Measurements from ENCODE around the gene AKR7A3.

The AKR7A3 gene

DNA sequence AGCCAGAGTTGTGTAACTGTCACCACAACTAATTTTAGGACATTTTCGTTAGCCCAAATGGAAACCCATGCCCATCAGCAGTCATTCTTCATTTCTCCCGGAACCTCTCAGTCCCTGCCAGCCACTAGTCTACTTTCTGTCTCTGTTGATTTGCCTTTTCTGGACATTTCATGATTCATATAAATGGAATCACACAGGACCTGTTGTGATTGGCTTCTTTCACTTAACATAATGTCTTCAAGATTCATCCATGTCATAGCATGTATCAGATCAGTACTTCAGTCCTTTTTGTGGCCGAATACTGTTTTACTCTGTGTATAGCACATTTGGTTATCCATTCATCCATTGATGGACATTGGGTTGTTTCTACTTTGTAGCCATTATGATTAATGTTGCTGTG is 30.6 kb upstream of the AKR7A3 start:
- no peak overlapping the region for H3K4me3 ChIP-seq (ENCODE audit: low read length)
- peaks cover 34% of the 10 kb centered on the region for H3K4me1 ChIP-seq (ENCODE audit: control insufficient read depth, low read length)

DNA sequence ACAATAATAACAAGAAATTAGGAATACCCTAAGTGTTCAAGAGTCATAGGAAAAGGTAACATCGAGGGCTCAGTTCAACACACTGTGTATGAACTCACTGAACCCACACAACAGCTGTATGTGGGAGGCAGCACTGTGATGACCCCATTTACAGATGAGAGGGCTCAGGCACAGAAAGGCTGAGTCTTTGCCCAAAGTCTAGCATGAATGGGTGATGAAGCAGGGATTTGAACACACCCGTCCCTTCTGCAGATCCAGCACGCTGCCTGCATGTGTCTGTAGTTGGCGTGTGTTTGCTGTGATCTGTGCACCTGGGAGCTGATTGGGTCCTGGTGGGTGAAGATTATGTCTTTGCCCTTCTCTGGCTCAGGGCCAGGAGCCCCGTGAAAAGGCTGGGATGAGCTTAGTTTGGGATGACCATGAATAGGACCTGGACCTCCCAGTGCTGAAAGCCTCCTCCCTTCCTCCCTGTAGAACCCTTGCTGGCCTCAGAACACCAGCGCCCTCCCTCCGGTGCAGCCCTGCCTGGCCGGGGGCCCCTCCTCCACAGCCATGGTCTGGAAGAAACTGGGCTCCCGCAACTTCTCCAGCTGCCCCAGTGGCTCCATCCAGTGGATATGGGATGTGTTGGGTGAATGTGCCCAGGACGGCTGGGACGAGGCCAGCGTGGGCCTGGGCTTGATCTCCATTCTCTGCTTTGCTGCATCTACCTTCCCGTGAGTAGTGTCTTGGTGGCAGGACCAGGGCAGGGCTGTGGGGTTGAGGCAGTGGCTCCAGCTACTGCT is 28.7 kb upstream of the AKR7A3 start:
- Histone ChIP-seq H3K36me3 (ENCODE audit: control insufficient read depth, low read length) (peaks cover 8% of the 10 kb centered on the region), H3K4me3 (ENCODE audit: low read length) (no peak overlapping the region), H3K9me3 (ENCODE audit: control insufficient read depth, insufficient read depth, low read length) (no peaks in the 10 kb centered on the region), H3K79me2 (ENCODE audit: control insufficient read depth, low read length) (peaks cover 8% of the 10 kb centered on the region), H3F3A (ENCODE audit: control insufficient read depth, insufficient read depth) (peaks cover 30% of the 10 kb centered on the region), H3K4me2 (ENCODE audit: low read length) (peak overlapping the region; percentile 97; the same call in 1 of the 2 replicates), H3K4me1 (ENCODE audit: control insufficient read depth, low read length) (peaks cover 52% of the 10 kb centered on the region), H3K9me2 (replicated peaks; ENCODE audit: control insufficient read depth, low read length) (no peaks in the 10 kb centered on the region), H3K27ac (ENCODE audit: low read depth, low read length) (no peak overlapping the region), H3K27me3 (ENCODE audit: control insufficient read depth, low read length) (no peaks in the 10 kb centered on the region), H4K20me1 (ENCODE audit: control insufficient read depth, insufficient read depth, low read depth, low read length) (no peaks in the 10 kb centered on the region)
- TF ChIP-seq, protein P1, sequence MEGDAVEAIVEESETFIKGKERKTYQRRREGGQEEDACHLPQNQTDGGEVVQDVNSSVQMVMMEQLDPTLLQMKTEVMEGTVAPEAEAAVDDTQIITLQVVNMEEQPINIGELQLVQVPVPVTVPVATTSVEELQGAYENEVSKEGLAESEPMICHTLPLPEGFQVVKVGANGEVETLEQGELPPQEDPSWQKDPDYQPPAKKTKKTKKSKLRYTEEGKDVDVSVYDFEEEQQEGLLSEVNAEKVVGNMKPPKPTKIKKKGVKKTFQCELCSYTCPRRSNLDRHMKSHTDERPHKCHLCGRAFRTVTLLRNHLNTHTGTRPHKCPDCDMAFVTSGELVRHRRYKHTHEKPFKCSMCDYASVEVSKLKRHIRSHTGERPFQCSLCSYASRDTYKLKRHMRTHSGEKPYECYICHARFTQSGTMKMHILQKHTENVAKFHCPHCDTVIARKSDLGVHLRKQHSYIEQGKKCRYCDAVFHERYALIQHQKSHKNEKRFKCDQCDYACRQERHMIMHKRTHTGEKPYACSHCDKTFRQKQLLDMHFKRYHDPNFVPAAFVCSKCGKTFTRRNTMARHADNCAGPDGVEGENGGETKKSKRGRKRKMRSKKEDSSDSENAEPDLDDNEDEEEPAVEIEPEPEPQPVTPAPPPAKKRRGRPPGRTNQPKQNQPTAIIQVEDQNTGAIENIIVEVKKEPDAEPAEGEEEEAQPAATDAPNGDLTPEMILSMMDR (IDR thresholded peaks at IDR 0.05; ENCODE audit: low read depth, low read length, poor library complexity, severe bottlenecking) = no peak
- no peak for TF ChIP-seq EZH2phosphoT487 (IDR thresholded peaks at IDR 0.05; ENCODE audit: borderline replicate concordance, low read length)

More for the DNA sequence above, 30.6 kb upstream of the AKR7A3 start:
- Histone ChIP-seq H3K9me2 (replicated peaks; ENCODE audit: control insufficient read depth, low read length) (no peaks in the 10 kb centered on the region), H3K27me3 (ENCODE audit: control insufficient read depth, low read length) (no peaks in the 10 kb centered on the region), H3K27ac (ENCODE audit: low read depth, low read length) (no peak overlapping the region), H3F3A (ENCODE audit: control insufficient read depth, insufficient read depth) (peaks cover 15% of the 10 kb centered on the region), H3K9me3 (ENCODE audit: control insufficient read depth, insufficient read depth, low read length) (no peaks in the 10 kb centered on the region), H3K36me3 (ENCODE audit: control insufficient read depth, low read length) (peaks cover 8% of the 10 kb centered on the region), H3K4me2 (ENCODE audit: low read length) (no peak overlapping the region), H4K20me1 (ENCODE audit: control insufficient read depth, insufficient read depth, low read depth, low read length) (no peaks in the 10 kb centered on the region), H3K79me2 (ENCODE audit: control insufficient read depth, low read length) (peaks cover 2% of the 10 kb centered on the region; the same call in 1 of the 2 replicates)
- TF ChIP-seq, protein P1 (IDR thresholded peaks at IDR 0.05; ENCODE audit: low read depth, low read length, poor library complexity, severe bottlenecking) = no peak
- TF ChIP-seq EZH2phosphoT487 (IDR thresholded peaks at IDR 0.05; ENCODE audit: borderline replicate concordance, low read length) = no peak

DNA sequence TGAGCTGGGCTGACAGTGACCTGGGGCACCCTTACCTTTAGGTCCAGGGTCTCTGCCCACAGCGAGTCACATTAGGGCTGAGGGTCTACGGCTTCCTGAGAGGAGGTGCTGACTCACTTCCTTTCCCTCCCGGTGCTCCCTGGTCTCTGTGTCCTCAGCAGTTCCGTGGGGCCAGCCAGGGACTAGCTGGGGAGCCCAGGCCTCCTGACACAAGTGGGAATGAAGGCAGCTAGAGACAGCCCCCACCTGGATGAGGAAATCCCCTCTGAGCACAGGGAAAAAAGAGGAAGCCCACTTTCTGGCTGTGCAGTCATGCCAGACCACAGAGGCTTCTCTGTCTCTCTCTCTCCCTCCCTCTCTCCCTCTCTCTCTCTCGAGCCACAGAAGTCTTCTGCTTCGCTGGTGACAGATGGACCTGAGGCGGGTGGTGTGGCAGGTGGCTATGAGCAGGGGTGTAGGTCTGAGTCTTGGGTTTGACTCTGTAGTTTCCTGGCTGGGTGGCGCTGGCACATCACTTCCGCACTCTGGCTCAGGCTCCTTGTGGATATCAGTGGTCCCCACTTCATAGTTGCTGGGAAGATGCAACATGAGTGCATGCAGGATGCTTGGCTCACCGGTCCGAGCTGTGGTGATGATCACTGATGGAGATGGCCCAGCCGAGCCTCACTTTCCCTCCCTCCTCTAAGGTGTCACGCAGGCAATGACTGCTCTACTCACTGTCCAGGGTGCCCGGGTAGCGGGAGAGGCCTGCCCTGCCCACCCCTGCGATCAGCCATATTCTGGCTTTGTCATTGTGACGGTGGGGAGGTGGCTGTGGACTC is 27.0 kb upstream of the AKR7A3 start:
- H3F3A ChIP-seq (ENCODE audit: control insufficient read depth, insufficient read depth) = peaks cover 30% of the 10 kb centered on the region
- no peaks in the 10 kb centered on the region for H3K9me2 ChIP-seq (replicated peaks; ENCODE audit: control insufficient read depth, low read length)
- H3K79me2 ChIP-seq (ENCODE audit: control insufficient read depth, low read length) = peaks cover 22% of the 10 kb centered on the region
- peak overlapping the region; percentile 94 for H3K4me3 ChIP-seq (ENCODE audit: low read length)
- no peaks in the 10 kb centered on the region for H3K9me3 ChIP-seq (ENCODE audit: control insufficient read depth, insufficient read depth, low read length)
- peak overlapping the region; percentile 86 for H3K27ac ChIP-seq (ENCODE audit: low read depth, low read length)
- H3K4me1 ChIP-seq (ENCODE audit: control insufficient read depth, low read length) = peaks cover 61% of the 10 kb centered on the region
- H3K4me2 ChIP-seq (ENCODE audit: low read length) = peak overlapping the region; percentile 97
- peaks cover 11% of the 10 kb centered on the region for H3K36me3 ChIP-seq (ENCODE audit: control insufficient read depth, low read length)
- TF ChIP-seq EZH2phosphoT487 (IDR thresholded peaks at IDR 0.05; ENCODE audit: borderline replicate concordance, low read length) = no peak
- TF ChIP-seq, protein P1 (IDR thresholded peaks at IDR 0.05; ENCODE audit: low read depth, low read length, poor library complexity, severe bottlenecking) = peak; percentile 24
- no peaks in the 10 kb centered on the region for H3K27me3 ChIP-seq (ENCODE audit: control insufficient read depth, low read length)
- H4K20me1 ChIP-seq (ENCODE audit: control insufficient read depth, insufficient read depth, low read depth, low read length) = no peaks in the 10 kb centered on the region

Data from DOHH2 (cell line).